Mesothelial cell of epicardium (in vitro differentiated cells): ENCODE measurements around the gene EPB42. TPM values are rescaled to one million over a fixed set of nuclear protein-coding genes. Genes with fewer than 3 reads are reported as not detected.

ENCODE experiments used
- DNase-seq, 2 experiments: peaks; one replicate each; pipeline ENCODE4 v3.0.0; 2021; ENCODE audit warnings: low spot score in 2 of 2; ENCODE audit not compliant: unreplicated experiment in 2 of 2
- H3K27ac Mint-ChIP-seq: 2 replicates; pipeline ENCODE4 v1.8.0; 2021; ENCODE audit warnings: mixed read lengths
- H3K27me3 Mint-ChIP-seq: 2 replicates; pipeline ENCODE4 v1.8.0; 2021; ENCODE audit warnings: low read depth, mixed read lengths
- H3K36me3 Mint-ChIP-seq: 2 replicates; pipeline ENCODE4 v1.8.0; 2021; ENCODE audit warnings: mixed read lengths
- H3K4me1 Mint-ChIP-seq: 2 replicates; pipeline ENCODE4 v1.8.0; 2021; ENCODE audit warnings: mixed read lengths
- H3K4me3 Mint-ChIP-seq: 2 replicates; pipeline ENCODE4 v1.8.0; 2021; ENCODE audit warnings: mild to moderate bottlenecking, moderate library complexity, mixed read lengths
- H3K9me3 Mint-ChIP-seq: 2 replicates; pipeline ENCODE4 v1.8.0; 2021; ENCODE audit warnings: mixed read lengths
- CTCF ChIP-seq: fragments of 200-600 bp; sonication (generic); IDR thresholded peaks from one replicate; pipeline ENCODE4 v1.5.0; 2021; ENCODE audit warnings: antibody characterized with exemption; ENCODE audit not compliant: unreplicated experiment
- total RNA-seq: library from RNA; stranded (reverse); gene quantifications from 3 replicates; pipeline ENCODE4 v1.2.1, GENCODE V29; 2021

The EPB42 gene
- total RNA-seq, 1 donor from 2014 or later, result 0.13 TPM

GRCh38 chr15:43249236-43249635 is 28.4 kb upstream of the EPB42 start:
- no peak for DNase-seq
- H3K27me3 Mint-ChIP-seq, result peaks cover 30% of the 10 kb centered on the region
- H3K9me3 Mint-ChIP-seq, result no peaks in the 10 kb centered on the region
- H3K4me3 Mint-ChIP-seq, result no peak overlapping the region
- no peaks in the 10 kb centered on the region for H3K36me3 Mint-ChIP-seq
- no peak overlapping the region for H3K27ac Mint-ChIP-seq
- no peak for TF ChIP-seq CTCF
- no peaks in the 10 kb centered on the region for H3K4me1 Mint-ChIP-seq

GRCh38 chr15:43246261-43246774 is 25.5 kb upstream of the EPB42 start:
- H3K4me1 Mint-ChIP-seq, result no peaks in the 10 kb centered on the region
- no peak overlapping the region for H3K4me3 Mint-ChIP-seq
- no peak for DNase-seq
- H3K27ac Mint-ChIP-seq, result no peak overlapping the region
- H3K36me3 Mint-ChIP-seq, result no peaks in the 10 kb centered on the region
- no peak for TF ChIP-seq CTCF
- H3K9me3 Mint-ChIP-seq, result no peaks in the 10 kb centered on the region
- H3K27me3 Mint-ChIP-seq, result peaks cover 30% of the 10 kb centered on the region

GRCh38 chr15:43244092-43244491 is 23.3 kb upstream of the EPB42 start:
- no peaks in the 10 kb centered on the region for H3K4me1 Mint-ChIP-seq
- no peaks in the 10 kb centered on the region for H3K9me3 Mint-ChIP-seq
- H3K27ac Mint-ChIP-seq, result no peak overlapping the region
- no peaks in the 10 kb centered on the region for H3K36me3 Mint-ChIP-seq
- TF ChIP-seq CTCF, result no peak
- DNase-seq, result no peak
- peaks cover 32% of the 10 kb centered on the region for H3K27me3 Mint-ChIP-seq
- no peak overlapping the region for H3K4me3 Mint-ChIP-seq

- Mint-ChIP-seq H3K27ac (no peak overlapping the region), H3K9me3 (no peaks in the 10 kb centered on the region), H3K4me1 (peaks cover 3% of the 10 kb centered on the region), H3K27me3 (peaks cover 33% of the 10 kb centered on the region), H3K4me3 (no peak overlapping the region), H3K36me3 (no peaks in the 10 kb centered on the region)
- no peak for TF ChIP-seq CTCF
- no peak for DNase-seq
Measured at GRCh38 chr15:43243020-43243645, 22.3 kb upstream of the EPB42 start.

- Mint-ChIP-seq H3K27me3 (peaks cover 35% of the 10 kb centered on the region), H3K36me3 (no peaks in the 10 kb centered on the region), H3K4me1 (peaks cover 6% of the 10 kb centered on the region), H3K9me3 (no peaks in the 10 kb centered on the region), H3K27ac (no peak overlapping the region), H3K4me3 (no peak overlapping the region)
- TF ChIP-seq CTCF, result no peak
- DNase-seq, result no peak
Measured at GRCh38 chr15:43242616-43243015, 21.8 kb upstream of the EPB42 start.
